GM19238 (cell line): ENCODE results near the gene CYFIP1.

Experiments
- DNase-seq: peaks from one replicate; pipeline ENCODE4 v3.0.0; 2011; ENCODE audit warnings: low spot score; ENCODE audit not compliant: insufficient read length

Gene CYFIP1

DNA sequence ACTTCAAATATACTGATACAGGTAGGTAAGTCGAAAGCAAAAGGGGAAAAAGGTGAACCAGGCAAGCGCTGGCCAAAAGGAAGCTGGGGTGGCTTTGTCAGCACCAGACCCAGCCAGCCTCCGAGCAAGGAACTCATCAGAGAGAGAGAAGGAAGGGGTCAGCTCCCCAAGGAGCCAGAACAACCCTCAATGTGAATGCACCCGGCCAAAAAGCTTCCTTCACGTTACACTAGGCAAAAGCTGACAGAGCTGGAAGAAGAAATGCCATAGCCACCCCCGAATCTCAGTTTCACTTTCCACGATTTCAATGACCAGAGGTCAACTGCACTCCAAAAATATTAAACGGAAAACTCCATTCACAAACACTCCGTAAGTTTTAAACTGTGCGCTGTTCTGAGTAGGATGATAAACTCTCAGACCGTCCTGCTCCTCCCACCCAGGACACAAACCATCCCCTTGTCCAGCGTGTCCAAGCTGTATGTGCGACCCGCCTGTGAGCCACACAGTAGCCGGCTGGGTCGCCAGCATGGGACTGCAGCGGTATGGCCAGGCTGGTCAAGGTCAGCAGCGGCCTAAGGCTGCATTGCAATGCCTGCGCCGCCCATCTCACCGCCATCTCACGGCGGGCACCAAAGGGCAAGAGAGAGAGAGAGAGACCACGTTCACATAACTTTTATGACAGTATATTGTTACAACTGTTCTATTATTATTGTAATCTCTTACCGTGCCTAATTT, 29.7 kb downstream of the CYFIP1 start:
- DNase-seq: no peak

DNA sequence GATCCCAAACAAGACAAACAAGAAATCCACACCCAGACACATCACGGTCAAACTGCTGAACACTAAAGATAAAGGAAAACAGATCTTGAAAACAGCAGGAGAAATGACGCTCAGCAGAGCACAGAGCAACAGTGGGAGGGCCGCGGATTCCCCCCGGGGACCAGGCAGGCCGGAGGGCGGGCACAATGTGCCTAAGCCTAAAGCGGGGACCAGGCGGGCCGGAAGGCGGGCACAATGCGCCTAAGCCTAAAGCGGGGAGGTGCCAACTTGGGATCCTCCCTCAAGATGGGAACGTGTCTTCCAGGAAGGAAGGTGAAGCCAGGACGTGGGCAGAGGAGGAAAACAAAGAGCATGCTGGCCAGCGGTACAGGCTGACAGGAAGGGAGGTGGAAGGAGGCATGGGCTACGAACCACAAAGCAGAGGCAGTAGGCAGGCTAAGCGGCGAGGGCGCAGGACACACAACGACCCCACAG, 31.1 kb downstream of the CYFIP1 start:
- DNase-seq: peak; percentile 57

DNA sequence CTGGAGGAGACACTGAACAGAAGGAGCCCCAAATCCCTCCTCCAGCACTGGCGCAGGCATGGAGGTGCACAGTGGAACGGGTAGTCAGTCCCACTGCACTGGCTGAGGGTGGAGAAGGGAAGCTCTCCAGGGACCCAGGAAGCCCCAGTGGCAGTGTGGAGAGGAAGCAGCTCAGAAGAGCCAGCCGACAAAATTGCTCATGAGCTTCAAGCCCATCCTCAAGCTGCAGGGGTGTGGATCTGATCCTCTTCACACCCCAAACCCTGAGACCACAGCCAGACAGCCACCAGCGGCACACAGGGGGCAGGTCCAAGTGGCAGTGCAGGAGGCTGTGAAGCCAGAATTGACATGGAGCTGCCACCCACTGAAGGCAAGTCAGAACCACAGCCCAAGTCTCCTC, 32.1 kb downstream of the CYFIP1 start:
- no peak for DNase-seq

DNA sequence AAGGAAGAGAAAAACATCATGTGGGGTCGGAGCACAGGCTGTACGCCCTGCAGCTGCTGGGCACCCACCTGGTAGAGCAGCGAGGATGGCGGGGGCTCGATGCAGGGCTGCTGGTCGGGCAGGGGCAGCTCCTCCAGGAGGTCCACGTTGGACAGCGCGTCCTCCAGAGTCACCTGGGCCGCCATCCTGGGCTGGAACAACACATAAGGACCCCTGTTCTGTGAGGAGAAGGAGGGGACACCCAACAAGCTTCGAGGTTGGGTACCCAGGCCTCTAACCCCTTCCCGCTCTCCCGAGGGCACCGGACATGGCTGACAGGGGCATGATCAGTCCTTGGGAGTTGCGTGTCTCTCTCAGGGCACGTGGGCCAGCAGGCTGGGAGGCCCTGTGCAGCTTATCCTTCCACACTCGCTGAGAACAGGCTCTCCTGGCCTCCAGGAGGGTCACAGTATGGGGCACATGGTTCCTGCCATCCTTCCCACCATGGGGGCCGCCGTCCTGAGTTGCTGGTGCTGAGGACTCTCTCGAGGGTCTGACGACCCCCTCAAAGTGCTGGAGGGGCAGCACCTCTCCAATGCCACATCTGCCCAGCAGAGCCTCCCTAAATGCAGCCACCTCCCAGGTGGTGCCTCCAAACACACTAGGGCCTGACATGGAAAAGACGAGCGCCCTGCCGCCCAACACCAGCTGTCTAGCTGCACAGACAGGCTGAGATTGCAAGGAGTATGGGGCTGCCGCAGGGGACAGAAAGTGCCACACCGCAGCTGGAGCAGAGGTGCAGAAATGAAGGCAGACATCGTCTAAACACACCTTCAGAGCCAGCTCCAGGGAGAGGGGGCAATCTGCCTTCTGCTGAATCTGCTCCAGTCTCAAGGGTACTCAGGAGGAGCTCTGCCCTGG, 32.8 kb downstream of the CYFIP1 start:
- no peak for DNase-seq

DNA sequence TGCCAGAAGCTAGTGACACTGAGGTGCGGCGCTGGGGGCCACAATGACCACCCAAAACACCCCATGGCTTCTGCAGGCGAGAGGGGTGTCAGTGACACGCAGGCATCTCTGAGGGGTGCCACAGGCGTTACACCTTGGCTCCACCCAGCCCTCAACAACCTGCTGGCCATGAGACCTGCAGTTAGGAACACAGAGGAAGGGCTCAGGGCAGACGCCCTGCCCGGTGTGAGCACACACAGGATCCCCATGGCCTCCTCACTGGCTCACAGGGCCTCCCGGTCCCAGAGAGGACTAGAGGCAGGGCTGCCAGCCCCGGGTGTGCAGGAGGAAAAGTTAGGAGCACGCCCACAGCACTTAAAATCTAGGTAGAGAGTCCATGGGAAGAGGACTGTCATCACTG, 35.1 kb downstream of the CYFIP1 start:
- no peak for DNase-seq

DNA sequence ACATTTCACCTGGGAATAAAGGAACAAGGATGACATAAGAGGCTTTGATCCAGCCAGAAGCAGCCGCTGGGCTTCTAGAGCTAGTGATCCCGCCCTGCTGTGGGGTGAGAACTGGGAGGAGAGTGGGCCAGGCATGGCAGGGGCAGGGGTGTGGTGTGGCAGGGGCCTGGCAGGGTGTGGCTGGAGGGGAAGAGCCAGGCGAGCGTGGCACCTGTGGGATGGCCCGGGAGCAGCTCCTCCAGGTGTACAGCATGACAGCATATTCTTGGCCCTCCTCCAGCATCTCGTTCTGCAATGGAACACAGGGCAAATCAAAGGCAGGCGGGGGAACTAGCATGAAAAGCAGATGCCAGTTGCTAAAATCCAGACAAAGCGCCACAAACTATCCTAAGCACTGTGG, 35.5 kb downstream of the CYFIP1 start:
- no peak for DNase-seq

DNA sequence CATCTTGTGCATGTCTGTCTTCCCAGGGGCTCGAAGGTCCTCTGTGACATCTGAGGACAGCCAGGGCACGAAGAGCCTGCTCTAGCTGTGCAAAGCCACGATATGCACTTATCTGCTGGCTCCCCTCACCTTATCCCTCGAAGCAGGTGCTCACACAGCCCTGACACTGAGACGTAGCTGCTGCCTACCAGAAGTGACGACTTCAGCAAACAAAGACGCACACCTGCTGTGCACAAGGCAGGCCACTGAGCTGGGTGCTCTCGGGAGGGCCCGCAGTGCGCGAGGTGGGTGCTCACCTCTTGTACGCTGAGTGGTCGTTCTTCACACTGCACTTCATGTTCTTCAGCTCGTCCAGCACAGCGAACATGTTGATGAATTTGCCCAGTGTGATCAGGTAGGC, 37.3 kb downstream of the CYFIP1 start:
- DNase-seq: no peak

DNA sequence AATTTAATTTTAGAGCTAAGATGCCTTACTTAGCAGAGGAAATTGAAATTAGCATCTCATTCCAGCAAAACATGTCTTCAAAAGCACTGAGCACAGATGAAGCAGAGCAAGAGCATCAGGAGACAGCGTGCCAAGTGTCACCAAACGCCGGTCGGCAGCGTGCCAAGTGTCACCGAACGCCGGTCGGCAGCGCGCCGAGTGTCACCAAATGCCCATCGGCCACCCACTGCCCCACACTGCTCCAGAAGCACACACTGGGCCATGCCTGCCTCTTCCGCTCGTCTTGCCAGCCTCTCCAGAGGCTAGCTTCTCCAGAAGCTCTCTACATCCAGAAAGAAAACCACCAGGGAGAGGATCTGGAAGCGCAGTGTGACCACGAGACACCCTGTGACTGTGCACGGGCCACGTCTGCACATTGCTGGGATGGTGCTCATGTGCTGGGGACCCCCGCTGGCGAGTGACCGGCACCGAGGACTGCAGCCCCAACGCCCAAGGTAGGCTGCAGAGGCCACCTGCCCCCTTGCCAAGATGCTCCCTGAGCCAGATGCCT, 37.8 kb downstream of the CYFIP1 start:
- DNase-seq: no peak

DNA sequence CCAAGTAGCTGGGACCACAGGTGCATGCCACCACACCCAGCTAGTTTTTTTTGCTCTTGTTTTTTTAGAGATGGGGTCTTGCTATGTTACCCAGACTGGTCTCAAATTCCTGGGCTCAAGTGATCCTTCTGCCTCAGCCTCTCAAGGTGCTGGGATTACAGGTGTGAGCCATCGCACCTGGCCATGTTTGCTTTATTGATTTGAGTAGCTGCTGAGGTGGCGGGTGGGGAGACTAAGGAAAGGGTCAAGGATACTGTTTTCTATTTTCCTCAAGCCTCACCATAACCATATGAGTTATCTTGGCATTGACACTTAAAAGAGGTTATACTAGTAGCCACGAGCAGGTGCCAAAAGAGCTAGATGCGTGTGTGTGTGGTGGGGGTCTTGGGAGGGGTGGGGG, 39.0 kb downstream of the CYFIP1 start:
- DNase-seq: no peak

DNA sequence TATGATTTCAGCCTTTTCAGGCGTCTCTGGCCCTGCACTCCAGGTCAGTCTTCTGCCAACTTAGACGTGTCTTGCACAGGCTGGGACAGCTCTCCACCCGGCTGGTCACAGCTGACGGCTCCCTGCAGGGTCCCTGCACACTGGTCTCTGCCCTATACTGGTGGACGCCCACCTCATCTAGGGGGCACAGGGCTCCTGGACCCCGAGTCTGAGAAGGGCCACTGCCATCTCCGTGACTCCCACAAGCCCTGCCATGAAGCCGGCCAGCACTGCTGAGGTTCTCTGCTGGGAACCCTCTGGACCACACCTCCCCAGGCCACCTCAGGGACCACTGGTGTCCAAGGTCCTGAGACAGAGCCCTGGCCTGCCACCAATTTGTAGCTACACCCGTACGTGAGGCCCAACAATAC, 40.5 kb downstream of the CYFIP1 start:
- DNase-seq: no peak

DNA sequence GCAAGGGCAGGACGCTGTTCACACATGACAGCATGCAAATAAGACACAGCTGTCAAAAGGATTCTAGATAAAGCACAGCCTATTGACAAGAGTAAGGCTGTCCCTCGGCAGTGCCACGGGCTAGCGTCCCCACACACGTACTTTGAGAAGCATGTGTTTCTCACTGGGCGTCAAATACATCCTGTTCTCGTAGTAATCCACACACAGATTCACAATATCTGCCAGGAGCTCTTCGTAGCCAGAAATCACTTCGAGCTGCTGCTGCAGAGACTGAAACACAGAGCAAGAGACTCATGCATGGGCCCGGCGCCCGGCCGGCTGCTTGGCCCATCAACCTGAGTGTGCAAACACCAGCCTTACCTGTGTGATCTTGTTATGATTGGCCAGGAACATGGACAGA, 41.1 kb downstream of the CYFIP1 start:
- DNase-seq: no peak

DNA sequence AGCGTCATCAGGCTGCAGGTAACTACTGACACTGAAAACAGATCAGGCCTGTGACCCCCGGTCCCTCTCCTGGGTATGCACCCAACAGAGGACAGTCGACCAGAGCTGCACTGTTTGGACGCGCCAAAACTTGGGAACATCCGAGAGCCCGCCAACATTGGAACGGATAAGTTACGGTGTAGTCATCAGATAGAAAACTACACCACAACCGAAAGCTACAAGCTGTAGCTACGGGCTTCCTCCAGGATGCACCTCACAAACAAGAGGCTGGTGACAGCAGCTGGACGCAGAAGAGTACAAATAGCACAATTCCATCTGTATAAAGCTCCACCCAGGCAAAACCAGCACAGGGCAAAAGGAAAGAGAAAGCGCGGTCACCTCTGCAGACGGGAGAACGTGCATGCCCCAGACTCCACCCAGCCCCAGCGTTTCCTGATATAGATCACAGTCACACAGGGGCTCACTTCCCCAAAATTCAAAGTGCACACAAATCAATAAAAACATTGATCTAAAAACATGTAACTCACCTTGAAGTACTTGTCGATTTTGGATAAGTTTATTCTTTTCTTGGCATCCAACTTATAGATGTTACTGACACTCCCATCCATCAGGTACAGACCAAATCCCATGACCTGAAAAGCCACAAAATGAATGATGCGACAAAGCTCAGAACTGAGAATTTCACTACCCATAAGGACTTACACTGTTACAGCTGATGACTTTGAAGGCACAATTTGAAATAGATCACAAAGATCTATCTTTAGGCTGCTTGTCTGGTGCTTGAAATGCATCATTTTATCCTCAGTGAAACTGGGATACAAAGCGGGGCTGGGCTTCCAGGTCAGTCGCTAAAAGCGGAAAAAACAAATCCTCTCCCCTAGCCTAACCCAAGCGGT, 43.3 kb downstream of the CYFIP1 start:
- peak; percentile 81 for DNase-seq

DNA sequence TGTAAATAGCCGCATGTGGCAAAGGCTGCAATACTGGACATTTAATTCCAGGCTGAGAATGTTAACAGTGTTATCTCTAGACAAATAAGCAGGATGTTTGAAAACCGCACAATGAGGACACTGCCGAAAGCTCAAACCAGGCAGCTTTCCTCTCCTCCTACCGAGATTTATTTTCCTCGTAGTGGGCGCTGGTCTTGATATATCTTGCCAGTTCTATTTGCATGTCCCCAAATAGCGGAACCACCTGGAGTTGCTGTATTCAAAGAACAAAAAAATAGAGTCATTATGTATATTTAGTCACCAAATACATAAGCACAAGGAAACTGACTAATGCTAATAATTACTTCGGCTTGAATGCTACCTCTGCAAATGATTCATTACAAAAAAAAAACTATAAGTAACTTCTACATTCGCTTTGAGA, 46.5 kb downstream of the CYFIP1 start:
- DNase-seq: no peak

DNA sequence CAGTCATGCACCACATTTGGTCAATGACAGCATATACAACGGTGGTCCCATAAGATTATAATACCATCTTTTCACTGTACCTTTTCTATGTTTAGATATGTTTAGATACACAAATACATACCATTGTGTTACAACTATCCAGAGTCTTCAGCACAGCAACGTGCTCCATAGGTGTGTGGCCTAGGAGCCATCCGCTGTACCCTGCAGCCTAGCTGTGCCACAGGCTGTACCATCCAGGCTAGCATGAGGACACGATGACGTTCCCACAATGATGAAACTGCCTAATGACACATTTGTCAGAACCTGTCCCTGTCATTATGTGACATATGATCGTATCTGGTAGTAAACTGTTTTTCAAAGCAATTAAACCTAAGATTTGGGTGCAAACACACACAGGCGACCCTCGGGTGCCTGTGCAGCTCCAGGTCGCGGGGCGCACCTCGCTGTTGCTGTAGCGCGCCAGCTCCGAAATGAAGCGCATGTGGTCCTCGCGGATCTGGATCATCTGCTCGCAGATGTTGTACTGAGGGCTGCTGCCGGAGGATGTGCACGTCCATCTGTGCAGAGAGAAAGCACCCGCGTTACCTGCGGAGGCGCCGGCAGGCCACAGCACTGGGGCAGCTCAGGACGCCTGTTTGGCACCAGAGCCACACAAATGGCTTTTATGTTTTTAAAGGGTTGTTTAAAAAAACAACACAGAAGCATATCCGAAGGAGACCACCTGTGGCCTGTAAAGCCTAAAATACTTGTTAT, 48.2 kb downstream of the CYFIP1 start:
- no peak for DNase-seq

DNA sequence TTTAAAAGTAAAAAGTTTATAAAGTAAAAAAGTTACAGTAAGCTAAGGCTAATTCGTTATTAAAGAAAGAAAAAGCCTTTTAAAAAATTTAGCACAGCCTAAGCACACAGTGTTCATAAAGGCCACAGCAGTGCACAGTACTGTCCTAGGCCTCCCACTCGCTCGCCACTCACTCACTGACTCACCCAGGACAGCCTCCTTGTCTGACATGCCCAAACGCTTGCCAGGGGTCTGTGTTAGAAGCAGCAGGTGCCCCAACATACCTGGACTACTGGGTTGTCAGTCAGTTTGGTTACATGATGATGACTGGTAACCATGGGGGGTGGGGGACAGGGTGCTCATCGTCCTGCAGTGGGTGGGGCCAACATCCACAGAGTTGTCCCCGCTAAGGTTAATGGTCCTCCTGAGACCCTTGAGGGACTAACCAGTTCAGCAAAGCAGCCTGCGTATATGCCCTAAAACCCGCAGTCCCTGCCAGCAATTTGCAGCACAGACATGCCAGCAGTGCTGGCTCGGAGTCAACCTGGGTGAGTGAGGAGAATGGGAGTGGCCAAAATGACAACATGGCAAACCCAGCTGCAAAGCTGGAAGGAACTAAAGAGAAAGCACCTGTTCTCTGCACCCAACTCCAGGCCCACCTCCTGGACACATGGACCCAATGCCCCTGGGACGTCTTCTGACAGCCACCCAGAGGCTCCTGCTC, 49.2 kb downstream of the CYFIP1 start:
- DNase-seq: no peak

DNA sequence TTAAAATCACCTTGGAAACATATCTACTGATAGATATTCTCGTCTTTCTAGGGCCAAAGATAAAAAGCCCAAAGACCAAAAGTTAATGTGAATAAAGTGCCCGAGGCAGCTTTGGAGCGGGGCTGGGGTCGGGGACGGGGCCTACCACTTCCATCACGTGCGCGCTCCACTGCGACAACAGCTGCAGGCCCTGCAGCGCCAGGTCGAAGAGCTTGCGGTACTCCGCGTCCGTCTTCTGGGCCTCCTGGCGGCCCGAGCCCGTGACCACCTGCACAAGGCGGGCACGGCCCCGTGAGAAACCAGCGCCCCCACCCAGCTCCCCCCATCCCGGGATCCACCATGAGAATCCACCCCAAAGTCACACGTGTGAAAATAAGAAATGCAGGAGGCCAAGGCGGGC, 52.4 kb downstream of the CYFIP1 start:
- no peak for DNase-seq

DNA sequence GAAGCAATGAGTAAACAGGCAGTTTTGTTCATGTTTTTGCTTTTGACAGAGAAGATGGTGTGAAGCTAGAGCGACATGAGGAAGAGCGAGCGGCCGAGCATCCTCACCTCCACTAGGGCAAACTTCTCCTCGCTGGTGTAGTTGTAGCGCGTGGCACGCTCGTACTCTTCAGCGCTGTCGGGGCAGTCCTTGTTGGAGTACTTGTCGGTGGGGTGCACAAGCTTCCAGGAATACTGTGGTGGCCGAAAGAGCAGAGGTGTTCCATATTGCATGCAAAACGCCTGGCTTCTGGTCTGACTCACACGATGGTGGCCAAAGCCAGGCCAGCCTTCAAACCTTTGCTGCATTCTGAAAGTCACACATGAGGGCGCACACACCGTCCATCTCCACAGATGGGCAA, 54.3 kb downstream of the CYFIP1 start:
- no peak for DNase-seq

DNA sequence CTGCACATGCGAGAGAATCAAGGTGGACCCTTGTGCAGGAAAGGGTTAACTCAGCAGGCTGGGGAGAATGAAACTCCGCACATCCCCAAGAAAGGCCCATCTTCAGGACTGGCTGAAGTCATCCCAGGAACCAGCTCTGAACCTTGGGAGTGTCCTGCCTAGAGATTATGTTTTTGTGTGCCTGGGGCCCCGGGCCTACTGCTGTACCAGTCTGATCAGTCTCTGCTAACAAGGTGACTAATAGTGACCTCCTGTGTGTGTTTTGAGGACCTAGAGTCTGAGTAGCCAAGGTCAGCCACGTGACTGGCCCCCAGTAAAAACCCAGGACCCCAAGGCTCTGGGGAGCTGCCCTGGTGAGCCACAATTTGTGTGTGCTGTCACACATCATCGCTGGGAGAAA, 58.2 kb downstream of the CYFIP1 start:
- DNase-seq: no peak

DNA sequence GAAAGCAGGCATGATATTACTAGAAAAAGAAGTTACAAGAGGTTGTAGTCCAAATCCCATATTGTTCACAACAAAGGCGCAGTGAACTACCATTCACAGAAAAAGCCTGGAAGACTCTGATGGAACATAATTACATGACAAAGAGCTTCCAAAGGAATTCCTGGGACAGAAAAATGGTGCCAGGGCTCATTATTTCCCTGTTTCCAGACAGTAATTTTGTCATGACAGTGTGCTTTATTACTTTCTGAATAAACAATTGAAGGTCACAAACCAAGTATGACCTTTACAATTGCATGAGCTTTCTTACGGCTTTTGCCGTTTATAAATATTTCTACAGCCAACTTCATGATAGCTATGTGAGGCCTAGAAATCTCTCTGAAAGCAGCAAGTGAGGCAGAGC, 61.0 kb downstream of the CYFIP1 start:
- no peak for DNase-seq

DNA sequence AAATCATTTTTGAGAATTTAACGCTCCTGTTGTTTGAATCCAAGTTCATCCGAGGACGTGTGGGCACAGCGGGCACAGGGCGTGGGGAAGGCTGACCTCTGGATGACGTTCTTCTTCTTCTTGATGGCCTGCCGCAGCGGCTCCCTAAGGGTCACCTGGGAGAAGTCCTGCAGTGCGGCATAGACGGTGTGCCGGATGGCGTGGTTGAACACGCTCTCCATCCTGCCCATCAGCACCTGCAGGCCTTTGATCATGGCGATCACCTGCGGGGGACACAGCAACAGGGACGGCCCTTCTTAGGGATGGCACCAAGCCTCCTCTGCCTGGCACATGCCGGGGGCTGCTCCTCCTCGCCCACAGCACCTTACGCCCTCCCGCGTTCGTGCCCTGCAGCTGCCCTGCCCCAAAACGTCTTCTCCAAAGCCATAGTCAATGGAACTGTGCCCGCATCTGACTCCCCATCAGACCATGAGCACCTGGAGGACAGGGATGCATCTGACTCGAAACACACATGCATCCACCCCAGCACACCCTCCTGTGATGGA, 61.5 kb downstream of the CYFIP1 start:
- DNase-seq: no peak
